CD4-positive, CD25-positive, alpha-beta regulatory T cell (primary cell): ENCODE results near the gene SLC25A3. TPM values are rescaled to one million over a fixed set of nuclear protein-coding genes. Genes with fewer than 3 reads are reported as not detected.
"Not testable (repeated sequence)": the region's sequence is repeated elsewhere in the genome, so short reads cannot be mapped to it uniquely, and the experiment has no call there.

ENCODE experiments used
- ATAC-seq, 2 donors: fragments of 150-1000 bp; cut with Tn5 transposase; one replicate each; pipeline ENCODE4 v1.10.0; 2021; ENCODE audit warnings: low read depth in 2 of 2, moderate number of reproducible peaks in 2 of 2, moderate library complexity in 1 of 2
- DNase-seq, 3 donors: peaks; one replicate each; pipeline versions ENCODE4 v3.0.0 to v3.0.0-alpha.2; 2012 to 2022; ENCODE audit warnings: mixed read lengths in 1 of 3
- H3K27ac ChIP-seq: one replicate; pipeline ENCODE4 v1.7.0; 2013; ENCODE audit warnings: mild to moderate bottlenecking, low read length; ENCODE audit not compliant: insufficient read depth, poor library complexity, severe bottlenecking
- H3K27me3 ChIP-seq: one replicate; pipeline ENCODE4 v1.7.0; 2013; ENCODE audit warnings: low read length; ENCODE audit not compliant: control insufficient read depth, insufficient read depth
- H3K36me3 ChIP-seq: one replicate; pipeline ENCODE4 v1.7.0; 2013; ENCODE audit warnings: mild to moderate bottlenecking, low read length, moderate library complexity; ENCODE audit not compliant: control insufficient read depth, insufficient read depth
- H3K4me1 ChIP-seq: 2 replicates; pipeline ENCODE4 v1.7.0; 2013; ENCODE audit warnings: mild to moderate bottlenecking, low read length; ENCODE audit not compliant: insufficient read depth, control insufficient read depth, poor library complexity, severe bottlenecking
- H3K4me3 ChIP-seq: one replicate; pipeline ENCODE4 v1.7.0; 2013; ENCODE audit warnings: low read depth, mild to moderate bottlenecking, low read length, moderate library complexity
- H3K9me3 ChIP-seq, 2 experiments: 1 replicate in 1 of 2; 2 replicates in 1 of 2; pipeline ENCODE4 v1.7.0; 2013; ENCODE audit warnings: low read length in 2 of 2, mild to moderate bottlenecking in 1 of 2, moderate library complexity in 1 of 2; ENCODE audit not compliant: control insufficient read depth in 2 of 2
- H3K27ac Mint-ChIP-seq, 3 donors: one replicate each; pipeline ENCODE4 v1.8.0; 2020 to 2022; ENCODE audit warnings: mild to moderate bottlenecking in 3 of 3, mixed read lengths in 3 of 3, moderate library complexity in 2 of 3
- H3K27me3 Mint-ChIP-seq: one replicate; pipeline ENCODE4 v1.8.0; 2022; ENCODE audit warnings: mild to moderate bottlenecking, mixed read lengths
- H3K36me3 Mint-ChIP-seq: one replicate; pipeline ENCODE4 v1.8.0; 2020; ENCODE audit warnings: mixed read lengths
- H3K4me1 Mint-ChIP-seq, 4 donors: one replicate each; pipeline ENCODE4 v1.8.0; 2020 to 2022; ENCODE audit warnings: mixed read lengths in 4 of 4, mild to moderate bottlenecking in 1 of 4
- H3K4me3 Mint-ChIP-seq, 4 donors: one replicate each; pipeline ENCODE4 v1.8.0; 2020 to 2022; ENCODE audit warnings: mild to moderate bottlenecking in 4 of 4, mixed read lengths in 4 of 4, moderate library complexity in 3 of 4
- H3K9me3 Mint-ChIP-seq, 7 donors: one replicate each; pipeline ENCODE4 v1.8.0; 2020 to 2022; ENCODE audit warnings: mixed read lengths in 7 of 7, mild to moderate bottlenecking in 3 of 7, moderate library complexity in 2 of 7
- polyA plus RNA-seq, 4 donors: library from polyadenylated mRNA; unstranded; fragments of 300-500 nt; fragmentation: Illumina TruSeq; gene quantifications; one replicate each; pipeline ENCODE4 v1.2.3, GENCODE V29; 2021
- total RNA-seq: library from RNA; stranded (reverse); gene quantifications from one replicate; pipeline ENCODE4 v1.2.3, GENCODE V29; 2022

The SLC25A3 gene
- total and polyA plus RNA-seq, 5 donors from 2014 or later: 315 to 491 (median 356) TPM

- H3K36me3 ChIP-seq: no peaks in the 10 kb centered on the region
- H3K27ac ChIP-seq: no peak overlapping the region
- H3K9me3 ChIP-seq: no peaks in the 10 kb centered on the region
- DNase-seq: no peak
- H3K4me3 ChIP-seq: no peak overlapping the region
- Mint-ChIP-seq H3K36me3 (no peaks in the 10 kb centered on the region), H3K4me3 (no peak overlapping the region), H3K9me3 (peaks cover 0 to 2% (median 0%) of the 10 kb centered on the region in 7 donors), H3K4me1 (peaks cover 3 to 4% (median 3%) of the 10 kb centered on the region in 4 donors), H3K27ac (no peak overlapping the region), H3K27me3 (peaks cover 6% of the 10 kb centered on the region)
- ATAC-seq: no peak
- no peaks in the 10 kb centered on the region for H3K27me3 ChIP-seq
- H3K4me1 ChIP-seq: no peaks in the 10 kb centered on the region
Observed at GRCh38 chr12:98561846-98562245, 31.6 kb upstream of the SLC25A3 start.

GRCh38 chr12:98572010-98572409, 21.5 kb upstream of the SLC25A3 start:
- H3K4me3 Mint-ChIP-seq: no peak overlapping the region
- peaks cover 0 to 2% (median under 1%) of the 10 kb centered on the region in 4 donors for H3K4me1 Mint-ChIP-seq
- no peak overlapping the region for H3K4me3 ChIP-seq
- H3K36me3 Mint-ChIP-seq: peaks cover 3% of the 10 kb centered on the region
- no peaks in the 10 kb centered on the region for H3K27me3 ChIP-seq
- no peak overlapping the region for H3K27ac ChIP-seq
- H3K9me3 Mint-ChIP-seq: no peaks in the 10 kb centered on the region
- H3K27me3 Mint-ChIP-seq: peaks cover 14% of the 10 kb centered on the region
- H3K4me1 ChIP-seq: no peaks in the 10 kb centered on the region
- H3K9me3 ChIP-seq: no peaks in the 10 kb centered on the region
- H3K27ac Mint-ChIP-seq: no peak overlapping the region
- ATAC-seq (no peak), DNase-seq (no peak)
- no peaks in the 10 kb centered on the region for H3K36me3 ChIP-seq

- no peak overlapping the region for H3K27ac ChIP-seq
- Mint-ChIP-seq H3K4me1 (no peaks in the 10 kb centered on the region), H3K9me3 (no peaks in the 10 kb centered on the region), H3K36me3 (peaks cover 4% of the 10 kb centered on the region), H3K27me3 (peaks cover 14% of the 10 kb centered on the region), H3K27ac (no peak overlapping the region), H3K4me3 (no peak overlapping the region)
- no peak for DNase-seq
- no peaks in the 10 kb centered on the region for H3K36me3 ChIP-seq
- no peaks in the 10 kb centered on the region for H3K9me3 ChIP-seq
- H3K27me3 ChIP-seq: no peaks in the 10 kb centered on the region
- no peak for ATAC-seq
- H3K4me3 ChIP-seq: no peak overlapping the region
- H3K4me1 ChIP-seq: no peaks in the 10 kb centered on the region
Observed at GRCh38 chr12:98574110-98574509, 19.4 kb upstream of the SLC25A3 start.

- H3K27me3 Mint-ChIP-seq: peaks cover 14% of the 10 kb centered on the region
- H3K27ac Mint-ChIP-seq: no peak overlapping the region
- H3K4me1 Mint-ChIP-seq: no peaks in the 10 kb centered on the region
- H3K9me3 Mint-ChIP-seq: no peaks in the 10 kb centered on the region
- H3K27ac ChIP-seq: no peak overlapping the region
- no peaks in the 10 kb centered on the region for H3K9me3 ChIP-seq
- no peaks in the 10 kb centered on the region for H3K4me1 ChIP-seq
- no peaks in the 10 kb centered on the region for H3K27me3 ChIP-seq
- H3K36me3 Mint-ChIP-seq: peaks cover 4% of the 10 kb centered on the region
- no peaks in the 10 kb centered on the region for H3K36me3 ChIP-seq
- H3K4me3 ChIP-seq: no peak overlapping the region
- H3K4me3 Mint-ChIP-seq: no peak overlapping the region
- DNase-seq (no peak), ATAC-seq (no peak)
Observed at GRCh38 chr12:98575013-98575412, 18.5 kb upstream of the SLC25A3 start.

GRCh38 chr12:98576795-98577194, 16.7 kb upstream of the SLC25A3 start:
- not testable (repeated sequence) for H3K4me3 Mint-ChIP-seq, H3K27me3 ChIP-seq, ATAC-seq, H3K9me3 ChIP-seq, H3K36me3 ChIP-seq, H3K27ac Mint-ChIP-seq, H3K4me3 ChIP-seq, H3K9me3 Mint-ChIP-seq, H3K27ac ChIP-seq, H3K4me1 Mint-ChIP-seq, DNase-seq, H3K4me1 ChIP-seq, H3K36me3 Mint-ChIP-seq
- H3K27me3 Mint-ChIP-seq: peaks cover 14% of the 10 kb centered on the region

GRCh38 chr12:98578392-98578791, 15.1 kb upstream of the SLC25A3 start:
- Mint-ChIP-seq H3K4me1 (no peaks in the 10 kb centered on the region), H3K4me3 (no peak overlapping the region), H3K9me3 (peaks cover 0 to 2% (median 0%) of the 10 kb centered on the region in 7 donors), H3K27me3 (peaks cover 8% of the 10 kb centered on the region), H3K36me3 (peaks cover 4% of the 10 kb centered on the region), H3K27ac (no peak overlapping the region)
- no peak for DNase-seq
- Histone ChIP-seq H3K4me3 (no peak overlapping the region), H3K36me3 (no peaks in the 10 kb centered on the region), H3K4me1 (no peaks in the 10 kb centered on the region), H3K27me3 (no peaks in the 10 kb centered on the region), H3K27ac (no peak overlapping the region), H3K9me3 (no peaks in the 10 kb centered on the region)
- ATAC-seq: no peak

- H3K27ac Mint-ChIP-seq: no peak overlapping the region
- peaks cover 4% of the 10 kb centered on the region for H3K36me3 Mint-ChIP-seq
- Histone ChIP-seq H3K27ac (no peak overlapping the region), H3K4me3 (no peak overlapping the region), H3K36me3 (no peaks in the 10 kb centered on the region), H3K9me3 (no peaks in the 10 kb centered on the region), H3K27me3 (no peaks in the 10 kb centered on the region), H3K4me1 (no peaks in the 10 kb centered on the region)
- H3K9me3 Mint-ChIP-seq: peaks cover 0 to 2% (median 0%) of the 10 kb centered on the region in 7 donors
- DNase-seq (no peak), ATAC-seq (no peak)
- H3K4me3 Mint-ChIP-seq: no peak overlapping the region
- no peaks in the 10 kb centered on the region for H3K4me1 Mint-ChIP-seq
- peaks cover 8% of the 10 kb centered on the region for H3K27me3 Mint-ChIP-seq
Observed at GRCh38 chr12:98578821-98579220, 14.7 kb upstream of the SLC25A3 start.

DNA sequence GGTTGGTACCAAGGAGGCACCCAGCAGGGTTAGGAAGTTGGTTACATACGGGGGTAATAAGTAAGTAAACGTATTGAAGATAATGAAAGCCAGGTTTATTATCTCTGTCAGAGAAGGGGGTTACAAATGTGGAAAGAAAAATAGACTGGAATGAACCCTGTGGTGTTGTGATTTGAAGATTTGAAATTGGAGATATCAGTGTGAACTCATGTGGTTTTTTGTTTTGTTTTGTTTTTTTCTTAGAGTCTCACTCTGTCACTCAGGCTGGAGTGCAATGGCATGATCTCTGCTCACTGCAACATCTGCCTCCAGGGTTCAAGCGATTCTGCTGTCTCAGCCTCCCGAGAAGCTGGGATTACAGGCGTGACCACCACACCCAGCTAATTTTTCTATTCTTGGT, 14.1 kb upstream of the SLC25A3 start:
- peaks cover 0 to 2% (median 0%) of the 10 kb centered on the region in 7 donors for H3K9me3 Mint-ChIP-seq
- ATAC-seq: no peak
- Histone ChIP-seq H3K27ac (no peak overlapping the region), H3K9me3 (no peaks in the 10 kb centered on the region), H3K27me3 (no peaks in the 10 kb centered on the region), H3K36me3 (no peaks in the 10 kb centered on the region), H3K4me1 (no peaks in the 10 kb centered on the region), H3K4me3 (no peak overlapping the region)
- H3K27ac Mint-ChIP-seq: no peak overlapping the region
- H3K36me3 Mint-ChIP-seq: peaks cover 4% of the 10 kb centered on the region
- peaks cover 4% of the 10 kb centered on the region for H3K27me3 Mint-ChIP-seq
- H3K4me1 Mint-ChIP-seq: no peaks in the 10 kb centered on the region
- DNase-seq: no peak
- no peak overlapping the region for H3K4me3 Mint-ChIP-seq
